CD4-positive, alpha-beta T cell treated with Interleukin-6 for 4 hours (primary cell): ENCODE data around the gene CAPN12.
"Not testable (repeated sequence)": the region's sequence is repeated elsewhere in the genome, so short reads cannot be mapped to it uniquely, and the experiment has no call there.

Experiments used
- DNase-seq: peaks from one replicate; pipeline ENCODE4 v3.0.0-alpha.2; 2020; ENCODE audit warnings: mixed read lengths

The CAPN12 gene

DNA sequence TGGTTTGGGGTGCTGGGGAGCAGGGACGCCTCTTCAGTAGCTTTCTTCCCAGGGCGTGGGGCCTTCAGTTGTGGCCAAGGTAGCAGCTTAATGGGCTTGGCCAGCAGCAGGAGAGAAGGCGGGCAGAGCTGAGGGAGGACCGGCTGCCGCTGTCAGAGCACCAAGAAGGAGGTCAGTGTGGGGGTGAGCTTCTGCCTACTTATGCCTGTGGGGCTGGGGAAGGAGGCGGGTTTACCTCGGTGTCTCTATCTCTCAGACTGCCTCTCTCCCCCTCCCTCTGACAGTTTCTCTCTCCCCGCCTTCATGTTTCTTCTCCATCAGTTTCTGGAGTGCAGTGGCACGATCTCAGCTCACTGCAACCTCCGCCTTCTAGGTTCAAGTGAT, at the start of gene CAPN12:
CAPN12 (minus strand) TSS at position 177 of the 384 bp plus-strand sequence. CDS start 309 bp downstream, outside the sequence.
- DNase-seq, result no peak

GRCh38 chr19:38793671-38794070, 49.4 kb upstream of the CAPN12 start:
- DNase-seq, result no peak

DNA sequence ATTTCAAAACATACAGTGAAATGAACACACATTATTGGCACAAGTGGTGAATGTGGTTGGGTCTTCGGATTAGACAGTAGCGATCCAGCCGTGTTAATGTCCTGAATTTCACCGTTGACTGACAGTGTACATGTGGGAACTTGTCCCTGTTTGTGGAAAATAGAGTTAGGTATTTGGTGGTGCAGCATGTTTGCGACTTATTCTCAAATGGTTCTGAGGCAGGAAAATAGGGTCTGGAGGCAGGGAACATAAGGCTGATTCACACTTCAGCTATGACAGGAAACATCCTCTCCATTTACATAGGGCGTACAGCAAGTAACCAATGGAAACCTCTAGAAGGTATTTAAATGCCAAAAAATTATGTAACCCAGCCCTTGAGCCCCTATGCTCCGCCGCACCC, 48.9 kb upstream of the CAPN12 start:
- DNase-seq, result no peak

GRCh38 chr19:38792250-38793111, 48.2 kb upstream of the CAPN12 start:
- DNase-seq, result peak; percentile 47

GRCh38 chr19:38791451-38792064, 47.3 kb upstream of the CAPN12 start:
- not testable (repeated sequence) for DNase-seq

DNA sequence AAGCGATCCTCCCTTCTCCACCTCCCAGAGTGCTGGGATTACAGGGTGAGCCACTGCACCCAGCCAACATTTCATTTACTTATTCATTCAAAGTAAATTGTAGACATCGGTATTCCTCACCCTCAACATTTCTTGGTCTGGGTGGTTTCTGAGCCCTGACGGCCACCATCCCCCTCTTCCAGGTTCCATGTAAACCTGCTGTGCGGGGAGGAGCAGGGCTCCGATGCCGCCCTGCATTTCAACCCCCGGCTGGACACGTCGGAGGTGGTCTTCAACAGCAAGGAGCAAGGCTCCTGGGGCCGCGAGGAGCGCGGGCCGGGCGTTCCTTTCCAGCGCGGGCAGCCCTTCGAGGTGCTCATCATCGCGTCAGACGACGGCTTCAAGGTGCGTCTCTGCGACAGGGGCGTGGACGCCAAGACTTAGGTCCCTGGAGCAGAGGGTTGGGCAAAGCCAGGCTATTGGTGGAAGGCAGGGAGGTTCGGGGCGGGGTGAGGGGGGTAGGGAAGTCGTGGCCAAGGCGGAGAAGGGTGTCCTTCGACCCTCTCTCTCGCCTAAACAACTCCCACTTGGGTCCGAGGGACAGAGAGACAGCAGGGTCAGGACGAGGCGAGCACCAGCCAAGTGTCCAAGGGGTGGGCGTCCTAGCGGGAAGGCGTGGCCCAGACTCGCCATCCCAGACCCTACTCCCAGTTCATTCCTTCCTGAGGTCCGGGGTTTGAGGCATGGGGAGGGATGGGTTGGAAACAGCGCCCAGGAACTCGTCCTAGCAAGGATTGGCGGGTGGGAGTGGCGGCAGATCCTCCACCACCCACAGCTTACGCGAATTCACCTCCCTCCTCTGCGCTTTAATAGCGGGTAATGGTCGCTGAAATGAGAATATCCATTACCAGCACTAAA, 46.5 kb upstream of the CAPN12 start:
- not testable (repeated sequence) for DNase-seq

DNA sequence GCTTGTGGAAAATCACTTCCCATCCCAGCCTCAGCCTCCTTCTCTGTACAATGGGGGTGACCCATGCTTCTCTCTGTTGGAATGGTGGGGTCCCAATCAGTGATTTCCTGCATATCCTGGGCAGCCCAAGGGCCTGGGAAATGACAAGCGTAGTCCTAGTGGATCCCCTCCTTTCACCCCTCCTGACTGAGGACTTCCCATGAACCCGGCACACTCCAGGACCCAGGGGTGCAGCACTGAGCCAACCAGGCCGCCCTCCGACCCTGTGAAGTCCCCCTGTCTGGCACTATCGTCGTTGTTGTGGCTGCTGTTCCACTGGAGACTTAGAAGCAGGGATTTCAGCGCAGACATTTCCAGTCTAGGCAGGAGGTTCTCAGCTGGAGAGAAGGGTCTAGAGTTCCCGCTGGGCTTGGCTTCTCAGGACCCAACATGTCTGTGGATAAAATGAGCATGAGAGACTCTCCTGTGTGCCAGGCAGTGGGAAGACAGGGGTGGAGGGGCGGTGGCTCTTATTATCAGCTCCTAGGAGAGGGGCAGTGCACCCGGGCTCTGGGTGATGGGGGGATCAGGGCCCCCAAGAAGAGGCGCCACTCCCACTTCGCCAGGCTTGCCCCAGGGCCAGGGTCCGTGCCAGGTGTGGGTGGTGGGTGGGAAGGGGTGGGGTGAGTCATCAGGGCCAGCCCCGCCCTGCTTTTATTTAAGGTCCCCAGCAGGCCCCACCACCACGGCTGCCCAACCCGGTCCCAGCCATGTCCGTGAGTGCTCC, 44.4 kb upstream of the CAPN12 start, which contains the start of gene LGALS7B:
LGALS7B (plus strand) TSS at position 723 of the 766 bp plus-strand sequence; CDS start at position 750, 27 bp downstream.
- DNase-seq, result no peak

- no peak for DNase-seq
These were observed 42.4 kb upstream of the CAPN12 start for GRCh38 chr19:38786572-38787265.

DNA sequence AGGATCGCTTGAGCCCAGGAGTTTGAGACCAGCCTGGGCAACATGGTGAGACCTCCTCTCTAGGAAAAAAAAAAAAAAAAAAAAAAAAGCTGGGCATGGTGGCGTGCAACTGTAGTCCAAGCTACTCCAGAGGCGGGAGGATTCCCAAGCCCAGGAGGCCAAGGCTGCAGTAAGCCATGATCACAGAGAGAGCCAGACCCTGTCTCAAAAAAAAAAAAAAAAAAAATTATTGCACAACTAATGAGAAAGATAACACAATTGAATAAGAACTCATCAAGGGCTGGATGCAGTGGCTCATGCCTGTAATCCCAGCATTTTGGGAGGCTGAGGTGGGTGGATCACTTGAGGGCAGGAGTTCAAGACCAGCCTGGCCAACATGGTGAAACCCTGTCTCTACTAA, 41.8 kb upstream of the CAPN12 start:
- DNase-seq, result not testable (repeated sequence)

GRCh38 chr19:38785187-38785699, 41.0 kb upstream of the CAPN12 start:
- DNase-seq, result no peak

DNA sequence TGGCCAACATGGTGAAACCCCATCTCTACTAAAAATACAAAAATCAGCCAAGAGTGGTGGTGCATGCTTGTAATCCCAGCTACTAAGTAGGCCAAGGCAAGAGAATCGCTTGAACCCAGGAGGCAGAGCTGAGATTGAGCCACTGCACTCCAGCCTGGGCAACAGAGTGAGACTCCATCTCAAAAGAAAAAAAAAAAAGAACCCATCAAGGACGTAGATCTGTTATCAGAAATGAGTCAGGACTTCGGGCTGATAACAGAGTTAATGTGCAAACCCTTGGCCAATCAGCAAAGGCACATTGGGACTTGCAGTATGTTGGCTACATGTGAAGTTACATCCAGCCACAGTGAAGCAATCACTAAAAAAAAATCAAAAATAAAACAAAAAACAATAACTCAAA, 40.0 kb upstream of the CAPN12 start:
- DNase-seq, result no peak

DNA sequence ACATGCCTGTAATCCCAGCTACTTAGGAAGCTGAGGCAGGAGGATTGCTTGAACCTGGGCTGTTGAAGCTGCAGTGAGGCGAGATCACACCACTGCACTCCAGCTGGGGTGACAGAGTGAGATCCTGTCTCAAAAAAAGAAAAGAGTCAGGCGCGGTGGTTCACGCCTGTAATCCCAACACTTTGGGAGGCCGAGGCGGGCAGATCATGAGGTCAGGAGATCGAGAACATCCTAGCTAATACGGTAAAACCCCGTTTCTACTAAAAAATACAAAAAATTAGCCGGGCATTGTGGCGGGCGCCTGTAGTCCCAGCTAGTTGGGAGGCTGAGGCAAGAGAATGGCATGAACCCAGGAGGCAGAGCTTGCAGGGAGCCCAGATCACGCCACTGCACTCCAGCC, 37.9 kb upstream of the CAPN12 start:
- not testable (repeated sequence) for DNase-seq

- DNase-seq, result no peak
These were observed 36.8 kb upstream of the CAPN12 start for GRCh38 chr19:38781058-38781457.

GRCh38 chr19:38780443-38780842, 36.2 kb upstream of the CAPN12 start:
- DNase-seq, result no peak

- no peak for DNase-seq
These were observed 34.5 kb upstream of the CAPN12 start for GRCh38 chr19:38778733-38779132.

GRCh38 chr19:38774181-38774950, 30.1 kb upstream of the CAPN12 start:
- no peak for DNase-seq

GRCh38 chr19:38773469-38774177, 29.3 kb upstream of the CAPN12 start, which contains the start of gene LGALS7:
Gene LGALS7, minus strand, starts transcription at chr19:38773517. Its CDS starts 25 bp downstream, at chr19:38773492.
- DNase-seq, result no peak

DNA sequence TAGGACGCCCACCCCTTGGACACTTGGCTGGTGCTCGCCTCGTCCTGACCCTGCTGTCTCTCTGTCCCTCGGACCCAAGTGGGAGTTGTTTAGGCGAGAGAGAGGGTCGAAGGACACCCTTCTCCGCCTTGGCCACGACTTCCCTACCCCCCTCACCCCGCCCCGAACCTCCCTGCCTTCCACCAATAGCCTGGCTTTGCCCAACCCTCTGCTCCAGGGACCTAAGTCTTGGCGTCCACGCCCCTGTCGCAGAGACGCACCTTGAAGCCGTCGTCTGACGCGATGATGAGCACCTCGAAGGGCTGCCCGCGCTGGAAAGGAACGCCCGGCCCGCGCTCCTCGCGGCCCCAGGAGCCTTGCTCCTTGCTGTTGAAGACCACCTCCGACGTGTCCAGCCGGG, 27.3 kb upstream of the CAPN12 start:
- not testable (repeated sequence) for DNase-seq

DNA sequence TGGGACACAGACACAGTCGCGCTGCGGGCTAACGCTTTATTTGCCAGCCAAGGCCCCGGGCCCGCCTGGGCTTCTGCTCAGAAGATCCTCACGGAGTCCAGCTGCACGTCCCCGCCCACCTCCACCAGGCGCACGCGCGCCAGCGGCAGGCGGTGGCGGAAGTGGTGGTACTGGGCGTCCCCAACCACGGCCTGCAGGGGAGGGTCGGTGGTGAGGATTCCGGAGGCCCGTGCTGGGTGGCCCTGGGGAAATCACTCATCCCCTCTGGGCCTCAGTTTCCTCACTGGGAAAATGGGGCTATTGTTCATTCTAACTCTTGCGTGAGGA, 26.6 kb upstream of the CAPN12 start:
- not testable (repeated sequence) for DNase-seq
